NCI-H2081 treated with DMSO at 0.1 percent for 48 hours (cell line): ENCODE results near the gene COL8A2.

Experiments
- DNase-seq: peaks from one replicate; lab custom pipeline; 2025; lab: John Stamatoyannopoulos, UW

The COL8A2 gene

DNA sequence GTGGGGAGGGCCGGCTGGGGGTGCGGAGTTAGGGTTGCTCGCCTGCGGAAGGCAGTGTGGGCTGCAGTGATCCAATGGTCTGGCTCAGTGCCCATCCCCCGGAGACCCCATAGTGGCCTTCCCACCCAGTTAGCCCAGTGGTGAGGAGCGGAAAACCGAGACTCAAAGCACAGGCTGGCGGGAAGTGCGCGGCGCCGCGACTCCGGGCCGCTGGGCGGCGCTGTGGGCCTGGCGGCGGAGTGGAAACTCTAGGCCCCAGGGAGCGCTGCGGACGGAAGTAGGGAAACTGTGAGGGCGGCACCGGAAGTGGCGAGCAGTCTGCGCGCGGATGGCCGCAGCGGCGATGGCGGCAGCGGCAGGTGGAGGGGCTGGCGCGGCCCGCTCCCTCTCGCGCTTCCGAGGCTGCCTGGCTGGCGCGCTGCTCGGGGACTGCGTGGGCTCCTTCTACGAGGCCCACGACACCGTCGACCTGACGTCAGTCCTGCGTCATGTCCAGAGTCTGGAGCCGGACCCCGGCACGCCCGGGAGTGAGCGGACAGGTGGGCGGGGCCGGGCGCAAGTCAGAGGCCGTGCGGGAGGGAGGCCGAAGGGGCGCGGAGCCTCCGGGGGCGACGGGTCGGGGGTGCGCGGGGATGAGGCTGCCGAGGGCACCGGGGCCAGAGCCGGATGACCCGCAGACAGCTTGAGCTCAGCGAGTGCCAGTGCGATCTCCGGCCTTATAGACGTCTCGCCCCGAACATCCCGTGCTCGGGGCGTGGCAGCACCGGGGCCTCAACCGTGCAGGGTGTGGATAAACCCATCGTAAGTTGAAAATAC is 36.2 kb downstream of the COL8A2 start, which contains the start of gene ADPRS:
Gene ADPRS (plus strand): TSS at position 316 of the 816 bp plus-strand sequence. CDS start 13 bp downstream, at position 329.
- DNase-seq: peak; percentile 49

DNA sequence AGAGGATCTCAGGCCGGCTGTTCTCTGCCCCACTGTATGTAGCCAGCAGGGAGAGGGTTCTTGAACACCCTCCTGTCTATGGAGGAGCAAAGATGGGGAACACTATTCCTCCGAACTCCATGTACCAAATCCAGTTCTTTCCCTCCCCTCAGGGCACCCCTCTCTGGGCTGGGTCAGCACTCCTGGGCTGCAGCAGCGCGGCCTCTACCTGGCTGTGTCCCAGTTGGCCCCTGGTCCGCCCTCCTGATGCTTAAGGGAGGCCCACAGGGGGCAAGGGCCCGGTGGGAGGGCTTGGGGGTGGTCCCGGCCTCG is 36.8 kb downstream of the COL8A2 start:
- DNase-seq: no peak

DNA sequence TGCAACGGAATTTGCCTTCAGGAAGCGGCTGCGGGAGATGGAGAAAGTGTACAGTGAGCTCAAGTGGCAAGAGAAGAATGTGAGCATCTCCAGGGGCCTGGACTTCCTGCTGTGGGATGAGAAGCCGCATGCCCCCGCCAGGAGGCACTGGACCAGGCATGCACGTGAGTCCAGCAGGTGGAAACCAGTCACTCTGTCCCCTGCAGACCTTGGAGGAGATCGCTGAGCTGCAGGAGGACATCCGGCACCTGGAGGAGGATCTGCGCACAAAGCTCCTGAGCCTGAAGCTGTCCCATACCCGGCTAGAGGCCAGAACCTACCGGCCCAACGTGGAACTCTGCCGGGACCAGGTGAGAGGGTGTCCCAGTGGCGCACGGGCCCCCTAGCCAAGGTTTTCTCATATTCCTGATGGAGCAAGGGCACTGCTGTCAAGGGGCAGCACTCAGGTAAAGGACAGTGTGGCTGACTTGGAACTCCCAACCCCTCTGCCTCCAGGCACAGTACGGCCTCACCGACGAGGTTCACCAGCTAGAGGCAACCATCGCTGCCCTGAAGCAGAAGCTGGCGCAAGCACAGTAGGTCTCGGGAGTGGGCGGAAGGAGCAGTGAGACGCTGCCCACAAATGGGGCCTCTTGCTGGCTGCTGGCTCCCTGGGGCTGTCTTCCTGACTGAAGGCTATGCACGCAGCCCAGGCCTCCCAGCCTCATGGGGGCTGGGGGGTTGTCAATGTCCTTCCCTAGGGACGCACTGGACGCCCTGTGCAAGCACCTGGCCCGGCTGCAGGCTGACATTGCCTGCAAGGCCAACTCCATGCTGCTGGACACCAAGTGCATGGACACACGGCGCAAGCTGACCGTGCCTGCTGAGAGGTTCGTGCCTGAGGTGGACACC is 37.5 kb downstream of the COL8A2 start:
- DNase-seq: no peak

DNA sequence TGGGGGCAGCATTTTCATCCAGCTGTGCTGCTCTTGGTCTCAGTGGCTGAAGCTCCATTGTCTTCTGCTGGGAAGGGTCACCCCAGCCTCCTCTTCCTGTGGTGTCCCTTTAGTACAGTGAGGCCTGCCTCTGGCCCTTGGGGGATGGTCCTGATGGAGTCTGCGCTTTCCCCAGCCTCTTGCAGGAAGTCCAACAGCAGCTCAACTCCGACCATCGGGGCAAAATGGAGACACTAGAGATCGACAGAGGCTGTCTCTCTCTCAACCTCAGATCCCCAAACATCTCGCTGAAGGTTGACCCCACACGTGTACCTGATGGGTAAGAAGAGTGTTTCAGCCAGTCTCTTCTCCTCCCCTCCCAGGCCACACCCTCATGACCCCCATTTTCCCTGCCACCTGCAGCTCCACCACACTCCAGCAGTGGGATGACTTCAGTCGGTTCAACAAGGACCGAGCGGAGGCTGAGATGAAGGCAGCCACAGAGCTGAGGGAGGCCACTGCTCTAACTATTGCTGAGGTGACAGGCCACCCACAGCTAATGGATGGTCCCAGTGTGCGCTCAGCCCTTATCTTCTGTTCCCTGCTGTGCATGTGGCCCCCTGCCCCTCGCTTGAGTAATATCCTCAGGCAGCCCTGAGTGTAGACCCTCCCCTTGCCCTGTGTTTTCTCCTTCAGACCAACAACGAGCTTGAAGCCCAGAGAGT is 38.3 kb downstream of the COL8A2 start:
- DNase-seq: no peak

DNA sequence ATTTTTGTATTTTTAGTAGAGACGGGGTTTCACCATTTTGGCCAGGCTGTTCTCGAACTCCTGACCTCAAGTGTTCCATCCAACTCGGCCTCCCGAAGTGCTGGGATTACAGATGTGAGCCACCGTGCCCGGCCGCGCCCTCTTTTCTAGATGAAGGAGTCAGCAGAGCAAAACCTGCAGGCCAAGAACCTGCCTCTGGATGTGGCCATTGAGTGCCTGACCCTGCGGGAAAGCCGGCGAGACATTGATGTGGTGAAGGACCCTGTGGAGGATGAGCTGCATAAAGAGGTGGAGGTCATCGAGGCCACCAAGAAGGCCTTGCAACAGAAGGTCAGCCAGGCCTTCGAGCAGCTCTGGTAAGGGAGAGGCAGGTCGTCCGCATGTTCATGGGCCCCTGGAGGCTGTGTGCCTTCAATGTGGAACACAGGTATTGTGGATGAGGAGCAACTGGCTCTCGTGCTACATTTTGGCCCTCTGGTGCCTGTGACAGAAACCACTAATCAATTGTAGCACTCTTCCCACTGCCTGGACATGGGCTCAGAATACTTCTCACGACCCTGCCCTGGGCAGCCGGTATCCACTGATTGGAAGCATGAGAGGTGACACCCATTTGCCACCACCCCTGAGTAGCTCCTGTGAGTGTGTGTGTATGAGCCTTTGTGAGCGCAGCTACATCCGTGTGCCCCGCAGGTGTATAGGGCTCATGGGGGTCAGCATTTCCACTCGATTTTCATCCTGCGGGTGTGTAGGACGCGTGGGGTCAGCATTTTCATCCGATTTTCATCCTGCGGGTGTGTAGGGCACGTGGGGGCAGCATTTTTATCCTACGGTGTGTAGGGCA is 39.1 kb downstream of the COL8A2 start:
- no peak for DNase-seq

DNA sequence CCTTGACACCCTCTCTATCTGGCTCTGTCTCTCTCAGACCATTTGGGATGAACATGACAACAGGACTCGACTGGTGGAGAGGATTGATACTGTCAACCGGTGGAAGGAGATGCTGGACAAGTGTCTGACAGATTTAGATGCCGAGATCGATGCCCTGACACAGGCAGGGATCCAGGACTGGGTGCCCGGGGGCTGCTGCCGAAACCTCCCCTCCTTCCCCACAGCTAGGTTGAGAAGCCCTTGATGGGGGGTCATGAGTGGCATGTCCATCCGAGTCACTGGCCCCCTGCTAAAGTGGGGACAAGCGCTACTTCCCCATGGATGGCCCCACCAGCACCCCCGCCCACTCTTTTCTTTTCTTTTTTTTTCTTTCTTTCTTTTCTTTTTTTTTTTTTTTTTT is 39.9 kb downstream of the COL8A2 start:
- no peak for DNase-seq

DNA sequence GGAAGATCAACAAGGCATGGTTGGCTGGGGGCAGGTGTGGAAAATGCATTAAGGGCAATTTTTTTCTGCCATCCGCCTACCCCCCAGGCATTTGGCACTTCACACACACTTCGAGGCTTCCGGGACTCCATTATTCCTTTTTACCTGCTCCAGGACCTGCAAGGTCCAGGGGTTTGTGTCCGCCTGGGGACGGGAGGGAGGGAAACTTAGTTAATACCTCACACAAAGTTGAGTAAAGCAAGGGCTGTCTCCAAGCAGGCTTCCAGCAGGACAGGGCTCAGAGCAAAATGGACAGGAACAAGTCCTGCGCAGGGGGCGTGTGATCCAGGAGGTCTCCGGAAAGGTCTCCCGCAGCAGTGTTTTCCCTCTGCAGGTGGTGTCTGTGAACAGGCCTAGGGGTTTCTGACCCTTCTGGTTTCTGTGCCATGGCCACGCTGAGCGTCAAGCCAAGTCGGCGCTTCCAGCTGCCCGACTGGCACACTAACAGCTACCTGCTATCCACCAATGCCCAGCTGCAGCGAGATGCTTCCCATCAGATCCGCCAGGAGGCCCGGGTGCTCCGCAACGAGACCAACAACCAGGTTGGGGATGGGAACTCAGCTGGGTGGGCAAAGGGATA is 40.4 kb downstream of the COL8A2 start:
- peak; percentile 67 for DNase-seq

DNA sequence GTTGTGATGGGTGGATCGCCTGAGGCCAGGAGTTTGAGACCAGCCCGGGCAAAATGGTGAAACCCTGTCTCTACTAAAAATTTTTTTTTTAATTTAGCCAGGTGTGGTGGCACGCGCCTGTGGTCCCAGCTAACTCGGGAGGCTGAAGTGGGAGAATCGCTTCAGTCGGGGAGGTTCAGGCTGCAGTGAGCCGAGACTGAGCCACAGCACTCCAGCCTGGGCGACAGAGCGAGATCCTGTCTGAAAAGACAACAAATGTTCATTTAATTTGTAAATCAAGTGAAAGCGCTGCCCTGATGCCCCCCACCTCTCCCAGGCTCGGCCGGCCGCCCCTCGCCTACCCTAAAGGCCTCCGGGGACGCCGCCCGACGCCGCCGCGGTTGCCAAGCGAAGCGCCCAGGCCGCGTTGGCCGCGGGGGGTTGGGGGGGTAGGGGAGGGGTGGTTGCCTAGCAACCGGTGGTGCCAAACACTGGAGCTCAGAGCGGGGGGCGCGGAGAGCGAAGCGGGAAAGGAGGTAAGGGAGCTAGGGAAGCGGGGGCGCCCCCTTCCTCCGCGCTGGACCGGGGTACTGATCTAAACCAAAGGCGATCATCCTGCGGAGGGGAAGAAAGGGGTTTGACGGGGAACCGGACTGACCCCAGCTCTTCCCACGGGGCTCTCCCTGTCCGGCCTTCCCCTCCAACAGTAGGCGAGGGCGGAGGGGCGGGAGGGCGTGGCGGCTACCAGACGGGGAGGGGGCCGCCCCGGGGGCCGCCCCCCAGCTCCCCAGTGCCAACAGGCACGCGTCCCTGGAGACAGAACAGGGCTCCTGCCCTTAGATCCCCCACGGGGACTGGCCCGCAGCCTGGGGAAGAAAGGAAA is 41.2 kb downstream of the COL8A2 start, which contains the start of gene TEKT2:
Gene TEKT2 (plus strand): TSS at position 460 of the 862 bp plus-strand sequence. CDS start 828 bp downstream, outside the sequence.
- peak; percentile 47 for DNase-seq

DNA sequence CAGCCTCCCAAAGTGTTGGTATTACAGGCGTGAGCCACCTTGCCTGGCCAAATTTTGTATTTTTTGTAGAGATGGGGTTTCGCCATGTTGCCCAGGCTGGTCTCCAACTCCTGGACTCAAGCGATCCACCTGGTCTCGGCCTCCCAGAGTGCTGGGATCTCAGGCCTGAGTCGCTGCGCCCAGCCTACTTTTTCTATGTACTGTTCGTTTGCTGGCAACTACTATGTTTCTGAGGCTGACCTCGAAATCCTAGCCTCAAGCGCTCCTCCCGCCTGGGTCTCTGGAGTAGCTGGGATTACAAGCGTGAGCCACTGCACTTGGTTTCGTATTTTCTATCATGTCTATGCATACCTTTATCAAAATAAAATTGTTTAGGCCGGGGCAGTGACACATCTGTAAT is 41.8 kb downstream of the COL8A2 start:
- DNase-seq: no peak

DNA sequence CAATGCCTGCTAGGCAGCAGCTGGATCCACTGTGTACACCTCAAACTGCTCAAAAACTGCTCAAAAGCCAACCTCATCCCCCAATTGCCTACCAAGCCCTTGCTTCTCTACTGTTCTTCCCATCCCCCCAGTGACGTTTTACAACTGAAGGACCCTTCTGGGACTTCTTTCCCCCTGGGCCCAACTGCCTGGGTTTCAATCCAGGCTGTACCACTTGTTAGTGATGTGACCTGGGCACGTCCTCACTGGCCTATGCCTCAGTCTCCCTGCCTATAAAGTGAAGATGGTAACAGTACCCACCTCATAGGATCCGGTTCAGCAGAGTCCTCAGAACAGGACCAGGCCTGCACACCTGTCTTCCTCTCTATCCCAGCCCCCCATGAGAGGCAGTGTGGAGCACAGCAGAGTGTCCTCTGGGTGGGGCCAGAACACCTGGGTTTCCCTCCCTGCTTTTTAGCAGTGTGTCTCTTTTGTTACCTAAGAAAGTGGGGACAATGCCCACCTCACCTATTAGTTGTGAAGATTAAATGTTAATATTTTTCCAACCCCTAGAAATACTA is 43.0 kb downstream of the COL8A2 start:
- DNase-seq: no peak

DNA sequence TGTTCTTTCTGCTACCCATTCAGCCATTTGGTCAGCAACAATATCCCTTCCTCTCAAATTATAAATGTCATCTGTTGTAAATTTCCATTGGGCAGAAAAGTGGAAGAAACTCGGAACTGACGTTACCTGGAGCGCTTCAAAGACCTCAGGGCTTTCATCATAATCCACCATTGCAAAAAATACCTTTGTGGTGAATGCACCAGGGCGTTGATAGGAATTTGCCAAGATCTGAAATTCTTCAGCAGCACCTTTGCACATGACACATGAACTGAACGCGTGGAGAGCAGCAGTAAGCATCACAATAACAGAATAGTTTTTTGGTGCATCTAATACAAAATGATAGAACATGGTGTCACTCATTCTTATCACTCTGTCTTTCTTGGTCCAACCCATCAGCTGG is 44.2 kb downstream of the COL8A2 start:
- DNase-seq: no peak

DNA sequence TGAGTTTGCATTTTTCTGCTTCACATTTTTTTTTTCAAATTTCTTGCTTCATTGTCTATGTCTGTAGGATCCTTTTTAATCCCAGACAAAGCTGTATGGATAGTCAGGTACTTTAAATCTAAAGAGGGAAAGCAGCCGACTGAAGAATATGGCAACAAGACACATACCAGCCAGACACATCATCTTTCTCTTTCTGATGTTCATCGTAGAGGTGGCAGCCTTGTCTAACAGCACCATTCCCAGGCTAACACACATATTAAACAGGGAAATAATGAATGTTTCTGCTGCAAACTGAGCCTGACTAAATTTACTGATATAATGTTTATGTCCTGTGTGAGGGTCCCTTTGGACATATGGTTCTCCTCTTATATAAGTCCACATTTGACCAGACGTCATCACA is 44.8 kb downstream of the COL8A2 start:
- DNase-seq: no peak

DNA sequence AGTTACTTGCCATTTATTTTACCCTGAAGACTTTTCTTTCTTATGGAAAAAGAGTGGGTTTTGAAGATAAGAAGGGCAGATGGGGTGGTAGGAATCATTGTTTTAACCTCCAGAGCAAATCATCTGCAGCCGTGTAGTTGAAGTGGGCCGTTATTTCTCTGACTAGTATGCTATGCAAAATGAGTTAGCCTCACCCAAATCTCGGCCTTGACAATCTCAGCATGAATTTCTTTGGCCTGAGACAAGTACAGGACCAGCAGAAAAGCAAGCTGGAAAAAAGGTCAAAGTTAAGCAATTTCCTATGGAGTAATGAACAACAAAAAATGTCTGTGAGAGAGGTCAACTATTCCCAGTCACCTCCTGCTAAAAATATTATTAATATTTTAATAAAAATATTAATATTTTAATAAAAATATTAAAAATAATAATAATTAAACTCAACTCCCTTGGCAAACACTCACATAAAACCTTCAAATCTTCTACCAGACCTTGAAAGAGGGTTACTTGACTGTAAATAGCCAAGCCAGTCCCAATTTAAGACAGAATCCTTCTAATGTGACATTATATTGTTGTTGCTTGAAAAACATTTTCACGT is 47.9 kb downstream of the COL8A2 start:
- no peak for DNase-seq

DNA sequence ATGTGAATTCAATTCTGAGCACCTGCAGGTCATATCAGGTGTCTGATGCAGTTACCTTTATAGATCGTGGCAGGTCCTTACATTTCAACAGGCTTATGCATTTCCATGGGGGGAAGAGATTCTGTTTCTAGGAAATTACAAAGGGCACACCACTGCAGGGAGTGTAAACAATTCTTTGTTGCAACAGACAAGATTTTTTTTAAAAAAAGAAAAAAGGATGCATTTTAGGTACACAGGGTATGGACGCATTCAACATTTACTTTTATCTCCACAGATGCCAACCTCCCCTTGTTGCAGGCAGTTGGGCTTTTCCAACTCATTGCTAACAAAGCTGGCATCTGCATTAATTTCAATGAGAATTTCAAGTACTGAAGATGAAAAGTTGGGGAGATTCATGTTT is 54.7 kb downstream of the COL8A2 start:
- DNase-seq: no peak

DNA sequence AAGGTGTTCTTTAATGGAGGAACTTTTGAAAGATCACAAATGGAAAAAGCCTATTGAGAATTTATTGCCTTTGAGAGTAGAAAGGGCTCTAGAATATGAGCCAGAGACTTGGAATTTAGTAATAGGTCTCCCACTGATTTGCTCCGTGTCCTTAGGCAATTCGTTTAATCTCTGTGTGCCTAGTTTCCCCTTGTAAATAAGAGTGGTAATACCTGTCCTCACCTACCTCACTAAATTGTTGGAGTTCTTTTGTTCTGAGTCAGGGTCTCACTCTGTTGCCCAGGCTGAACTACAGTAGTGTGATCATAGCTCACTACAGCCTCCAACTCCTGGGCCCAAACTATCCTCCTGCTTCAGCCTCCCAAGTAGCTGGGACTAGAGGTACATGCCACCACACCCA is 56.2 kb downstream of the COL8A2 start:
- no peak for DNase-seq

DNA sequence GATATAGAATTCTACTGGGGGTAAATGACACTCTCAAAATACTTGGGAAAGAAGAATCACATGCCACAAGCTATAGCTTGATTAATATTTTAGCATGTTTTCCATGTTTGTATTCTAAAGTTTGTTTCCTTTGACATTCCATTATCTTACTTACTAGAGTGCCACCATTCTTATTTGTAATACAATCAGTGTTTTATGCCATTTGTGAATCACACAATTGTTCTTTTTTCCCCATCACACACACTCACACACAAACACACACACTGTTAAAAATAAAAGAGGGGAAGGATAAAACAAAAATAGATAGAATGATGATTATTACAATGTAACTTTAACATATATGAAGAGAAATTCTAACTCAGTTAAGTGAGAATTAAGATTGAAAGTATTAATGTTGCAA is 57.2 kb downstream of the COL8A2 start:
- no peak for DNase-seq

DNA sequence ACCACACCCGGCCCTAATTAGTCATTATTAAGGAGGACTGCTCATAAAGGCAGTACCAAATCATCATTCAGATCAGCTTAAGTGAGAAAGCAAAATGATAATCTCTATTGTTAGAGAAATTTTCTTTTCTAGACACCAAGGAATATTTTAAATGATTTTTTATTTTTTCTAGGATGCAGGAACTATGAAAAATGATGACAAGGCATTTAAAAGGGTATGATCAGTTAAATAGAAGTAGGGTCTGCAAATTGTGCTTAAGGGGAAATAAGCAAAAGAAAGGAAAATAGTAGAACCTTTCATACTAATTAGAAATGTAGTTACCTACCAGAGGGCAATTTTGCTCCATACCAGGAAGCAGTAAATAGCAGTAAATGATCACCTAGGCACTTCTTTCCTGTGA is 62.7 kb downstream of the COL8A2 start:
- DNase-seq: no peak

DNA sequence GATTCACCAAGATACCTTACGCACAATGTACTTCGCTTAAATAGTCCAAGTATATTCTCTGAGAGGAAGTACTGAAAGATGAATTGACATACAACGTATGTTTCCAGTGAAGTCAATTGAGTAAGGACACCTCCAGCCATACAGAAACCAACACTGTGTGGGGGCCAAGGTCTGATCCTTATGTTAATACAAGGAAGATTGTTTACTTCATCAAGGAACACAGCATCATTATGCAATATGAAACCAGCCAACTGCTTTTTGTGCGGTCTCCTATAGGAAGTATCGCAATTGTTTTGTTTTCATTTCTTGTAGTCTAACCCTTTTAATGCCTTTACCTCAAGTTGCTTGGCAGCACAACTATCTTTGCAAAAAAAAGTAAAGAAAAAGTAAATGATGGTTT is 69.3 kb downstream of the COL8A2 start:
- no peak for DNase-seq

DNA sequence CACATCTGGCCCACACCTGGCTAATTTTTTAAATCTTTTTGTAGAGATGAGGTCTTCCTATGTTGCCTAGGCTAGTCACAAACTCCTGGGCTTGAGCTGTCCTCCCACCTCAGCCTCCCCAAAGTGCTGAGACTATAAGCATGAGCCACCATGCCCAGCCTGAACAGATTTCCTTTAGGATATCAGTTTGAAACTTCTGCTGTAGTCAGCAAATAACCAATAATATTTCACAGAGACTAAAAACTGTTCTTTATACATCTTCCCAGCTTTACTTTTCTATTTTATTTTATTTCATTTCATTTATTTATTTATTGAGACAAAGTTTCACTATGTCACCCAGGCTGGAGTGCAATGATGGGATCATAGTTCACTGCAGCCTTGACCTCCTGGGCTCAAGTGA is 71.0 kb downstream of the COL8A2 start:
- DNase-seq: no peak
